ENCODE results near the gene PABPC1L2B. TPM values are rescaled to one million over a fixed set of nuclear protein-coding genes. Genes with fewer than 3 reads are reported as not detected.
"Not testable (repeated sequence)": the region's sequence is repeated elsewhere in the genome, so short reads cannot be mapped to it uniquely, and the experiment has no call there.

PABPC1L2B gene
- total RNA-seq (2014; rRNA removed; shearing (Covaris generic)): not detected in 2 replicates
- total RNA-seq (2022): not detected in 2 replicates
- Bru-seq, nascent RNA: not detected
- not detected for BruChase-seq, experiment 1, labeled RNA remaining after a 6-hour chase
- not detected for BruChase-seq, experiment 2, labeled RNA remaining after a 2-hour chase
- long read RNA-seq: 0 reads

DNA sequence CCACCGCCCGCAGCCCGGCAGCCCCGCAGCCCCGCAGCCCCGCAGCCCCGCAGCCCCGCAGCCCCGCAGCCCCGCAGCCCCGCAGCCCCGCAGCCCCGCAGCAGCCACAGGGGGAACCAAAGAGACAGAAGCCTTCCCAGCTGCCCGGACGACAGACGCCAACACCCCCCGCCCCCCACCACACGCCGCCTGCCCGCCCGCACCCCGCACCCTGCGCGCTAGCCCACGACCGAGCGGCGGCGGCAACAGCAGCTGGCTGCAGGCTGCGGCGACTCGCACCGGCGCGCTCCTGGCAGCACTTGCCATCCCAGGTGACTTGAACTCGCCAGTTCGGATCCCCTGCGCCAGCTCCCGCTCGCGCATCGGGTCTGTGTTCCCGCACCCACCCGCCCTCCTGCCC, at the start of gene PABPC1L2B:
Gene PABPC1L2B (plus strand): TSS at position 207 of the 400 bp plus-strand sequence. CDS start 704 bp downstream, outside the sequence.
- H4K20me1 ChIP-seq (ENCODE audit: insufficient read depth, low read length): not testable (repeated sequence)

DNA sequence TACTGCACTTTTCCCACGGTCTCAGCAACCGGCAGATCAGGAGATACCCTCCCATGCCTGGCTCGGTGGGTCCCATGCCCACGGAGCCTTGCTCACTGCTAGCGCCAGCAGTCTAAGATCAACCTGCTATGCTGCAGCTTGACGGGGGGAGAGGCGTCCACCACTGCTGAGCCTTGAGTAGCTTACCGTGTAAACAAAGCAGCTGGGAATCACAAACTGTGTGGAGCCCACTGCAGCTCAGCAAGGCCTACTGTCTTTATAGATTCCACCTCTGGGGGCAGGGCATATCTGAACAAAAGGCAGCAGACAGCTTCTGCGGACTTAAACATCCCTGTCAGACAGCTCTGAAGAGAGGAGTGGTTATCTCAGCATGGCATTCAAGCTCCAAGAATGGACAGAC, 42.8 kb upstream of the PABPC1L2B start:
- CTCF ChIA-PET (ENCODE audit: unreplicated experiment); BruUV-seq (replicated peaks); H3K9me3 ChIP-seq (ENCODE audit: low read length); H3K9me2 ChIP-seq (ENCODE audit: insufficient read depth, low read length); H3K27ac ChIP-seq (ENCODE audit: low read depth, low read length, poor library complexity, severe bottlenecking); H3K4me1 ChIP-seq (ENCODE audit: insufficient read depth, low read length, poor library complexity, severe bottlenecking); POLR2A ChIA-PET; H3K4me3 ChIP-seq (ENCODE audit: low read depth, low read length, poor library complexity, severe bottlenecking); DNase-seq (ENCODE audit: low spot score); intact Hi-C loops (cut with micrococcal nuclease; ENCODE audit: unreplicated experiment); H3K79me2 ChIP-seq (ENCODE audit: insufficient read depth, low read depth, low read length); H3K36me3 ChIP-seq (ENCODE audit: insufficient read depth, low read length); H4K20me1 ChIP-seq (ENCODE audit: insufficient read depth, low read length); H2AFZ ChIP-seq (ENCODE audit: low read length); H3K4me2 ChIP-seq (ENCODE audit: low read length): not testable (repeated sequence)

More for the DNA sequence above, at the start of gene PABPC1L2B:
- H3K79me2 ChIP-seq (ENCODE audit: insufficient read depth, low read depth, low read length); H3K36me3 ChIP-seq (ENCODE audit: insufficient read depth, low read length); H3K4me2 ChIP-seq (ENCODE audit: low read length); CTCF ChIA-PET (ENCODE audit: unreplicated experiment); DNase-seq (ENCODE audit: low spot score); intact Hi-C loops (cut with micrococcal nuclease; ENCODE audit: unreplicated experiment); H3K27ac ChIP-seq (ENCODE audit: low read depth, low read length, poor library complexity, severe bottlenecking); POLR2A ChIA-PET; H3K9me3 ChIP-seq (ENCODE audit: low read length); H2AFZ ChIP-seq (ENCODE audit: low read length); H3K4me1 ChIP-seq (ENCODE audit: insufficient read depth, low read length, poor library complexity, severe bottlenecking); H3K4me3 ChIP-seq (ENCODE audit: low read depth, low read length, poor library complexity, severe bottlenecking); H3K9me2 ChIP-seq (ENCODE audit: insufficient read depth, low read length); BruUV-seq (replicated peaks): not testable (repeated sequence)

DNA sequence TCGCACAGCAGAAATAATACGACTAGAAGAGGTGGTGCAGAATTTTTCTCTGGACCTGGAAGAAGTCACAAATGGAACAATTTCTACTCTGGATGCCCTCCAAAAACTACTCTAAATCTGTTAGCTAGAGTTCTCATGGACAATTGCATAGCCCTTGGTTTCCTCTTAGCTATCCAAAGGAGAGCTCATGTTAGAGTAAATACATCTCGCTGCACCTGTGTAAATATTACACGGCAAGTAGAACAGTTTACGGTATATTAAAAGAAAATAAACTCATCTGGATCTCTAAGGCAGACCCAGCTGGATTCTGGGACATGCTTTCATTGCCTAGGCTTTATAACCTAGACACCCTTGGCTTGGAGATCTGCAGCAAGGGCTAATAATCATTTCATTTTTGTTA, 30.9 kb upstream of the PABPC1L2B start:
- H2AFZ ChIP-seq (ENCODE audit: low read length); H3K4me1 ChIP-seq (ENCODE audit: insufficient read depth, low read length, poor library complexity, severe bottlenecking); H3K4me3 ChIP-seq (ENCODE audit: low read depth, low read length, poor library complexity, severe bottlenecking); H3K36me3 ChIP-seq (ENCODE audit: insufficient read depth, low read length); DNase-seq (ENCODE audit: low spot score); intact Hi-C loops (cut with micrococcal nuclease; ENCODE audit: unreplicated experiment); BruUV-seq (replicated peaks); H3K27ac ChIP-seq (ENCODE audit: low read depth, low read length, poor library complexity, severe bottlenecking); H3K9me3 ChIP-seq (ENCODE audit: low read length); H3K79me2 ChIP-seq (ENCODE audit: insufficient read depth, low read depth, low read length); H3K9me2 ChIP-seq (ENCODE audit: insufficient read depth, low read length); POLR2A ChIA-PET; H4K20me1 ChIP-seq (ENCODE audit: insufficient read depth, low read length); H3K4me2 ChIP-seq (ENCODE audit: low read length); CTCF ChIA-PET (ENCODE audit: unreplicated experiment): not testable (repeated sequence)

DNA sequence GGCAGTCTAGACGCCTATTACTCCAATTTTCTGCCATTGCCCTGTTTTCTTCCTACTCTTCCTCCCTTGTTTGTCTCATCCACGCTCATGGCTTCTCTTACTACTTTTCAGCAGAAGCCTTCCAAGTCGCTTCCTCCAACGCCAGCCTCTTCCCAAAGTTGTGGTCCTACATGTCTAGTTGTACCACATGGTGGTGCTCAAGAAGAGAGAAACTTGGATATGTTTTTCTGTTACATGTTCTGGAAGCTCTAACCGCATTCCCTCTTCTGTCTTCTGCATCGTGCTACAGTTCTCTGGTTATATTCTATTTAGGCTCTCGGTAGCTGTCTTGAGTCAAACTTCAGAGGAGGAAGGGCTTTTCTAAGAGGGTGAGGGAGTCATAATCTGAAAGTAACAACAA, 27.9 kb upstream of the PABPC1L2B start:
- H2AFZ ChIP-seq (ENCODE audit: low read length); H4K20me1 ChIP-seq (ENCODE audit: insufficient read depth, low read length); DNase-seq (ENCODE audit: low spot score); H3K4me3 ChIP-seq (ENCODE audit: low read depth, low read length, poor library complexity, severe bottlenecking); POLR2A ChIA-PET; H3K9me2 ChIP-seq (ENCODE audit: insufficient read depth, low read length); H3K9me3 ChIP-seq (ENCODE audit: low read length); CTCF ChIA-PET (ENCODE audit: unreplicated experiment); intact Hi-C loops (cut with micrococcal nuclease; ENCODE audit: unreplicated experiment); H3K4me2 ChIP-seq (ENCODE audit: low read length); H3K79me2 ChIP-seq (ENCODE audit: insufficient read depth, low read depth, low read length); BruUV-seq (replicated peaks); H3K27ac ChIP-seq (ENCODE audit: low read depth, low read length, poor library complexity, severe bottlenecking); H3K36me3 ChIP-seq (ENCODE audit: insufficient read depth, low read length); H3K4me1 ChIP-seq (ENCODE audit: insufficient read depth, low read length, poor library complexity, severe bottlenecking): not testable (repeated sequence)

DNA sequence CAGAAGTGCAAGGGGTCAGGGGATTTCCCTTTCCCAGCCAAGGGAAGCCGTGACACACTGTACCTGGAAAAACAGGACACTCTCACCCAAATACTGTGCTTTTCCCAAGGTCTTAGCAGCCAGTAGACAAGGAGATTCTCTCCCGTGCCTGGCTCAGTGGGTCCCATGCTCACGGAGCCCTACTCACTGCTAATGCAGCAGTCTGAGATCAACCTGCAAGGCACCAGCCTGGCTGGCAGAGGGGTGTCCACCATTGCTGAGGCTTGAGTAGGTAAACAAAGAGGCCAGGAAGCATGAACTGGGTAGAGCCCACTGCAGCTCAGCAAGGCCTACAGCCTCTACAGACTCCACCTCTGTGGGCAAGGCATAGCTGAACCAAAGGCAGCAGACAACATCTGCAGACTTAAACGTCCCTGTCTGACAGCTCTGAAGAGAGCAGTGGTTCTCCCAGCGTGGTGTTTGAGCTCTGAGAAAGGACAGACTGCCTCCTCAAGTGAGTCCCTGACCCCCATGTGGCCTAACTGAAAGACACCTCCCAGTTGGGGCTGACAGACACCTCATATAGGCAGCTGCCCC, 21.8 kb upstream of the PABPC1L2B start:
- H3K4me1 ChIP-seq (ENCODE audit: insufficient read depth, low read length, poor library complexity, severe bottlenecking); POLR2A ChIA-PET; CTCF ChIA-PET (ENCODE audit: unreplicated experiment); H4K20me1 ChIP-seq (ENCODE audit: insufficient read depth, low read length); H3K4me2 ChIP-seq (ENCODE audit: low read length); BruUV-seq (replicated peaks); H3K4me3 ChIP-seq (ENCODE audit: low read depth, low read length, poor library complexity, severe bottlenecking); H3K79me2 ChIP-seq (ENCODE audit: insufficient read depth, low read depth, low read length); H3K9me3 ChIP-seq (ENCODE audit: low read length); H3K36me3 ChIP-seq (ENCODE audit: insufficient read depth, low read length); H3K9me2 ChIP-seq (ENCODE audit: insufficient read depth, low read length); DNase-seq (ENCODE audit: low spot score); intact Hi-C loops (cut with micrococcal nuclease; ENCODE audit: unreplicated experiment); H3K27ac ChIP-seq (ENCODE audit: low read depth, low read length, poor library complexity, severe bottlenecking); H2AFZ ChIP-seq (ENCODE audit: low read length): not testable (repeated sequence)

DNA sequence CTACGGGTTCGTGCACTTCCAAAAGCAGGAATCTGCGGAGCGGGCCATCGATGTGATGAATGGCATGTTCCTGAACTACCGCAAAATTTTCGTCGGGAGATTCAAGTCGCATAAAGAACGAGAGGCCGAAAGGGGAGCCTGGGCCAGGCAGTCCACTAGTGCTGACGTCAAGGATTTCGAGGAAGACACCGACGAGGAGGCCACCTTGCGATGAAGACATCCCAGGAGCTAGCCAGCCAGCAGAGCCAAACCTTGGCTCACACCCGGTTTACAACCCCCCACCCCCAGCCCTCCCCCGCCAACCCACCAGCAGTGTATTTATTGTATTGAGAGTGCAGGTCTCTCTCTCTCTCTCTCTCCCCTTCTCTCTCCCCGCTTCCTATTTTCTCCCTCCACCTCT, 1.3 kb downstream of the PABPC1L2B start:
- H3K9me2 ChIP-seq (ENCODE audit: insufficient read depth, low read length); intact Hi-C loops (cut with micrococcal nuclease; ENCODE audit: unreplicated experiment); POLR2A ChIA-PET; H3K4me1 ChIP-seq (ENCODE audit: insufficient read depth, low read length, poor library complexity, severe bottlenecking); H3K4me3 ChIP-seq (ENCODE audit: low read depth, low read length, poor library complexity, severe bottlenecking); H3K9me3 ChIP-seq (ENCODE audit: low read length); H4K20me1 ChIP-seq (ENCODE audit: insufficient read depth, low read length); CTCF ChIA-PET (ENCODE audit: unreplicated experiment); DNase-seq (ENCODE audit: low spot score); H2AFZ ChIP-seq (ENCODE audit: low read length); H3K4me2 ChIP-seq (ENCODE audit: low read length); H3K36me3 ChIP-seq (ENCODE audit: insufficient read depth, low read length); BruUV-seq (replicated peaks); H3K27ac ChIP-seq (ENCODE audit: low read depth, low read length, poor library complexity, severe bottlenecking); H3K79me2 ChIP-seq (ENCODE audit: insufficient read depth, low read depth, low read length): not testable (repeated sequence)

Measured in OCI-LY7 (cell line).